HEK293 (cell line): Measurements from ENCODE around the gene ADAMTS14.

Experiments
- CTCF ChIP-seq: fragments of 450-650 bp; formaldehyde crosslinking; IDR thresholded peaks from 2 replicates; pipeline ENCODE4 v1.5.1; 2016; ENCODE audit warnings: missing biosample characterization, missing genetic modification characterization
- ZNF433 ChIP-seq: fragments of 450-650 bp; formaldehyde crosslinking; IDR thresholded peaks from 2 replicates; pipeline ENCODE4 v1.5.1; 2016; ENCODE audit warnings: missing biosample characterization, missing genetic modification characterization, low read depth
- ZNF707 ChIP-seq: fragments of 450-650 bp; formaldehyde crosslinking; IDR thresholded peaks from 2 replicates; pipeline ENCODE4 v1.5.1; 2016; ENCODE audit warnings: missing biosample characterization, missing genetic modification characterization
- ZNF785 ChIP-seq: fragments of 450-650 bp; formaldehyde crosslinking; IDR thresholded peaks from 2 replicates; pipeline ENCODE4 v1.5.1; 2016; ENCODE audit warnings: missing biosample characterization, missing genetic modification characterization
- ZNF843 ChIP-seq: fragments of 450-650 bp; formaldehyde crosslinking; IDR thresholded peaks from 2 replicates; pipeline ENCODE4 v1.5.1; 2016; ENCODE audit warnings: missing biosample characterization, missing genetic modification characterization
- TF ChIP-seq, protein P1 (sequence below): fragments of 450-650 bp; formaldehyde crosslinking; IDR thresholded peaks from 2 replicates; pipeline ENCODE4 v1.5.1; 2017; ENCODE audit warnings: missing biosample characterization, mild to moderate bottlenecking, missing genetic modification characterization, moderate library complexity

DNA sequence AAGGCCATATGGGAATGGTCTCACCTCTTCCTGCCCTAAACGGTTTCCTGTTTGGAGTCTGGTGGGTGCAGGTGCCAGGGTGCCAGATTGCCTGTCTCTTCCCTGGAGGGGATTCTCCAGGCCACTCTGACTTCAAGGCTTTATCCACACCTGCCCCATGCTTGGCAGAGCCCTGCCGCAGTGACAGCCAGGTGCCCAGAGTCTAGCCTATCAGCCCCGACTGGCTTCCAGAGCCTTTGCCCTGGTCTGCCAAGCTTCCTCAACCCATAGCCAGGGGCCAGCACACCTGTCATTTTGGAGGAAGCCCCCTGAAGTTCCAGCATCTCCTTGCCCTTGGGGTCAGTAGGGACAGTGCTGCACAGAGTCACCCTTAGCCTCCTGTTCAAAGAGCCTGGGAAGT lies 91.3 kb downstream of the ADAMTS14 start:
- TF ChIP-seq CTCF (tag by site-specific recombination) (no peak), ZNF433 (tag by site-specific recombination) (no peak), ZNF843 (tag by site-specific recombination) (no peak), ZNF707 (tag by site-specific recombination) (no peak), ZNF785 (tag by site-specific recombination) (no peak)
- TF ChIP-seq, protein P1, sequence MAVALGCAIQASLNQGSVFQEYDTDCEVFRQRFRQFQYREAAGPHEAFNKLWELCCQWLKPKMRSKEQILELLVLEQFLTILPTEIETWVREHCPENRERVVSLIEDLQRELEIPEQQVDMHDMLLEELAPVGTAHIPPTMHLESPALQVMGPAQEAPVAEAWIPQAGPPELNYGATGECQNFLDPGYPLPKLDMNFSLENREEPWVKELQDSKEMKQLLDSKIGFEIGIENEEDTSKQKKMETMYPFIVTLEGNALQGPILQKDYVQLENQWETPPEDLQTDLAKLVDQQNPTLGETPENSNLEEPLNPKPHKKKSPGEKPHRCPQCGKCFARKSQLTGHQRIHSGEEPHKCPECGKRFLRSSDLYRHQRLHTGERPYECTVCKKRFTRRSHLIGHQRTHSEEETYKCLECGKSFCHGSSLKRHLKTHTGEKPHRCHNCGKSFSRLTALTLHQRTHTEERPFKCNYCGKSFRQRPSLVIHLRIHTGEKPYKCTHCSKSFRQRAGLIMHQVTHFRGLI: no peak
